GM19043 (cell line): ENCODE results near the gene FAM83F.
A peak's percentile ranks its signal among the peaks of the same experiment; 100 is the strongest.

ENCODE experiments used
- ATAC-seq: cut with Tn5 transposase; IDR thresholded peaks from one replicate; pipeline ENCODE4 v1.9.1; 2021; ENCODE audit warnings: low read depth; ENCODE audit not compliant: unreplicated experiment

The FAM83F gene

GRCh38 chr22:40054486-40054885, 59.7 kb downstream of the FAM83F start:
- no peak for ATAC-seq

GRCh38 chr22:40055143-40055883, 60.6 kb downstream of the FAM83F start:
- peak; percentile 83 for ATAC-seq

GRCh38 chr22:40056154-40056553, 61.4 kb downstream of the FAM83F start:
- no peak for ATAC-seq

GRCh38 chr22:40056559-40056958, 61.8 kb downstream of the FAM83F start:
- ATAC-seq = no peak

GRCh38 chr22:40057652-40058051, 62.9 kb downstream of the FAM83F start:
- ATAC-seq = no peak

GRCh38 chr22:40058265-40058664, 63.5 kb downstream of the FAM83F start:
- ATAC-seq = no peak

- ATAC-seq = no peak
These were observed 71.2 kb downstream of the FAM83F start for GRCh38 chr22:40065981-40066380.

- no peak for ATAC-seq
These were observed 72.9 kb downstream of the FAM83F start for GRCh38 chr22:40067639-40068038.

- no peak for ATAC-seq
These were observed 75.9 kb downstream of the FAM83F start for GRCh38 chr22:40070701-40071100.

GRCh38 chr22:40071720-40072119, 77.0 kb downstream of the FAM83F start:
- ATAC-seq = no peak

GRCh38 chr22:40076702-40077645, 82.2 kb downstream of the FAM83F start:
- no peak for ATAC-seq

GRCh38 chr22:40077646-40078016, 82.9 kb downstream of the FAM83F start:
- ATAC-seq = no peak

- no peak for ATAC-seq
These were observed 86.9 kb downstream of the FAM83F start for GRCh38 chr22:40081662-40082061.

- ATAC-seq = no peak
These were observed 87.4 kb downstream of the FAM83F start for GRCh38 chr22:40082184-40082583.

GRCh38 chr22:40083794-40084193, 89.0 kb downstream of the FAM83F start:
- no peak for ATAC-seq

- no peak for ATAC-seq
These were observed 89.5 kb downstream of the FAM83F start for GRCh38 chr22:40084246-40084645.

- no peak for ATAC-seq
These were observed 94.1 kb downstream of the FAM83F start for GRCh38 chr22:40088818-40089217.
